ENCODE data around the gene LRRC23. TPM values are rescaled to one million over a fixed set of nuclear protein-coding genes. Genes with fewer than 3 reads are reported as not detected.

The LRRC23 gene
- total RNA-seq, 1 experiment from 2014 or later, result 5.1 TPM

- Histone ChIP-seq H3K9ac (ENCODE audit: low read length) (no peak overlapping the region), H3K4me1 (ENCODE audit: insufficient read depth, low read length) (no peaks in the 10 kb centered on the region), H4K20me1 (ENCODE audit: low read length) (no peaks in the 10 kb centered on the region), H3K4me3 (ENCODE audit: low read length) (no peak overlapping the region), H3K79me2 (ENCODE audit: low read length) (no peaks in the 10 kb centered on the region), H3F3A (ENCODE audit: low read length, unreplicated experiment) (no peaks in the 10 kb centered on the region), H3K36me3 (ENCODE audit: low read depth, low read length) (no peaks in the 10 kb centered on the region), H3K27ac (ENCODE audit: low read length) (no peak overlapping the region), H3K4me2 (ENCODE audit: low read length) (no peak overlapping the region), H3K27me3 (ENCODE audit: low read length) (no peaks in the 10 kb centered on the region), H3K9me3 (ENCODE audit: low read length) (no peaks in the 10 kb centered on the region), H2AFZ (ENCODE audit: low read length) (no peak overlapping the region), H3K9me2 (replicated peaks; ENCODE audit: low read length) (no peaks in the 10 kb centered on the region)
- intact Hi-C loops (cut with micrococcal nuclease), result no loop called here
- no TSS peak for BruUV-seq (replicated peaks)
- DNase-seq (no peak), ATAC-seq (no peak)
- ChIA-PET POLR2A (ENCODE audit: unreplicated experiment) (no interaction called here), CTCF (no interaction called here)
- TF ChIP-seq EZH2phosphoT487 (IDR thresholded peaks at IDR 0.05; ENCODE audit: borderline replicate concordance, low read length), result no peak
- no peak for TF ChIP-seq CTCF (conservative IDR thresholded peaks at IDR 0.05; ENCODE audit: low read depth, low read length)
- no peak for TF ChIP-seq EZH2 (IDR thresholded peaks at IDR 0.05; ENCODE audit: low read length, unreplicated experiment)
These were observed 49.1 kb downstream of the LRRC23 start for GRCh38 chr12:6953442-6954315.

- Histone ChIP-seq H3K27ac (ENCODE audit: low read length) (no peak overlapping the region), H3K9me2 (replicated peaks; ENCODE audit: low read length) (no peaks in the 10 kb centered on the region), H3K4me3 (ENCODE audit: low read length) (no peak overlapping the region), H3K27me3 (ENCODE audit: low read length) (no peaks in the 10 kb centered on the region), H3K9ac (ENCODE audit: low read length) (no peak overlapping the region), H3F3A (ENCODE audit: low read length, unreplicated experiment) (no peaks in the 10 kb centered on the region), H3K4me2 (ENCODE audit: low read length) (no peak overlapping the region), H3K79me2 (ENCODE audit: low read length) (no peaks in the 10 kb centered on the region), H3K36me3 (ENCODE audit: low read depth, low read length) (no peaks in the 10 kb centered on the region), H2AFZ (ENCODE audit: low read length) (no peak overlapping the region), H4K20me1 (ENCODE audit: low read length) (no peaks in the 10 kb centered on the region), H3K4me1 (ENCODE audit: insufficient read depth, low read length) (no peaks in the 10 kb centered on the region), H3K9me3 (ENCODE audit: low read length) (no peaks in the 10 kb centered on the region)
- BruUV-seq (replicated peaks), result no TSS peak
- TF ChIP-seq CTCF (conservative IDR thresholded peaks at IDR 0.05; ENCODE audit: low read depth, low read length) (no peak), EZH2 (IDR thresholded peaks at IDR 0.05; ENCODE audit: low read length, unreplicated experiment) (no peak)
- DNase-seq (no peak), ATAC-seq (no peak)
- ChIA-PET CTCF (no interaction called here), POLR2A (ENCODE audit: unreplicated experiment) (no interaction called here)
- intact Hi-C loops (cut with micrococcal nuclease), result no loop called here
These were observed 49.9 kb downstream of the LRRC23 start for GRCh38 chr12:6954316-6955107.

Data from PC-3 (cell line).